Renal cortex interstitium (tissue), 11 donors: ENCODE results near the gene AP3B1. TPM values are rescaled to one million over a fixed set of nuclear protein-coding genes. Genes with fewer than 3 reads are reported as not detected.

ENCODE experiments used
- DNase-seq, 11 donors: peaks; one replicate each; pipeline ENCODE4 v3.0.0-alpha.2; 2013; ENCODE audit warnings: low read depth in 9 of 11, low spot score in 4 of 11; ENCODE audit errors: extremely low read depth in 1 of 11
- polyA plus RNA-seq, 3 donors: library from polyadenylated mRNA; unstranded; fragments of 120-200 nt; gene quantifications; one replicate each; pipeline ENCODE4 v1.2.1, GENCODE V29; 2013; ENCODE audit not compliant: insufficient read length in 3 of 3

The AP3B1 gene
- polyA plus RNA-seq, 3 donors: 61.2 to 81.5 (median 69.9) TPM

- no peak for DNase-seq
Measured at GRCh38 chr5:78264600-78264999, 29.9 kb downstream of the AP3B1 start.

GRCh38 chr5:78260771-78261170 is 33.7 kb downstream of the AP3B1 start:
- no peak for DNase-seq

GRCh38 chr5:78253201-78253600 is 41.3 kb downstream of the AP3B1 start:
- no peak for DNase-seq

- DNase-seq: no peak
Measured at GRCh38 chr5:78252715-78253114, 41.8 kb downstream of the AP3B1 start.

- DNase-seq: no peak
Measured at GRCh38 chr5:78251663-78252284, 42.7 kb downstream of the AP3B1 start.

GRCh38 chr5:78245136-78245535 is 49.4 kb downstream of the AP3B1 start:
- no peak for DNase-seq

GRCh38 chr5:78243639-78244038 is 50.9 kb downstream of the AP3B1 start:
- no peak for DNase-seq

- DNase-seq: no peak
Measured at GRCh38 chr5:78243091-78243490, 51.4 kb downstream of the AP3B1 start.

- DNase-seq: no peak
Measured at GRCh38 chr5:78242001-78242400, 52.5 kb downstream of the AP3B1 start.

- DNase-seq: no peak
Measured at GRCh38 chr5:78237911-78238310, 56.6 kb downstream of the AP3B1 start.

- no peak for DNase-seq
Measured at GRCh38 chr5:78236046-78236445, 58.5 kb downstream of the AP3B1 start.

- DNase-seq: no peak
Measured at GRCh38 chr5:78235289-78235688, 59.2 kb downstream of the AP3B1 start.

- no peak for DNase-seq
Measured at GRCh38 chr5:78234804-78235203, 59.7 kb downstream of the AP3B1 start.

- no peak for DNase-seq
Measured at GRCh38 chr5:78232163-78232562, 62.3 kb downstream of the AP3B1 start.

- no peak for DNase-seq
Measured at GRCh38 chr5:78224358-78224757, 70.1 kb downstream of the AP3B1 start.

GRCh38 chr5:78221964-78222451 is 72.5 kb downstream of the AP3B1 start:
- DNase-seq: no peak

GRCh38 chr5:78221467-78221866 is 73.0 kb downstream of the AP3B1 start:
- no peak for DNase-seq

- no peak for DNase-seq
Measured at GRCh38 chr5:78215972-78216371, 78.5 kb downstream of the AP3B1 start.

GRCh38 chr5:78215565-78215964 is 78.9 kb downstream of the AP3B1 start:
- no peak for DNase-seq

- no peak for DNase-seq
Measured at GRCh38 chr5:78213799-78214198, 80.7 kb downstream of the AP3B1 start.

GRCh38 chr5:78211052-78211451 is 83.4 kb downstream of the AP3B1 start:
- no peak for DNase-seq
